AG08396 (cell line): ENCODE data around the gene TUT1.

Experiments
- DNase-seq: peaks from one replicate; pipeline ENCODE4 v3.0.0; 2012; ENCODE audit warnings: low spot score, mixed read lengths

The TUT1 gene

GRCh38 chr11:62540804-62541701 is 50.3 kb downstream of the TUT1 start:
- DNase-seq, result no peak

DNA sequence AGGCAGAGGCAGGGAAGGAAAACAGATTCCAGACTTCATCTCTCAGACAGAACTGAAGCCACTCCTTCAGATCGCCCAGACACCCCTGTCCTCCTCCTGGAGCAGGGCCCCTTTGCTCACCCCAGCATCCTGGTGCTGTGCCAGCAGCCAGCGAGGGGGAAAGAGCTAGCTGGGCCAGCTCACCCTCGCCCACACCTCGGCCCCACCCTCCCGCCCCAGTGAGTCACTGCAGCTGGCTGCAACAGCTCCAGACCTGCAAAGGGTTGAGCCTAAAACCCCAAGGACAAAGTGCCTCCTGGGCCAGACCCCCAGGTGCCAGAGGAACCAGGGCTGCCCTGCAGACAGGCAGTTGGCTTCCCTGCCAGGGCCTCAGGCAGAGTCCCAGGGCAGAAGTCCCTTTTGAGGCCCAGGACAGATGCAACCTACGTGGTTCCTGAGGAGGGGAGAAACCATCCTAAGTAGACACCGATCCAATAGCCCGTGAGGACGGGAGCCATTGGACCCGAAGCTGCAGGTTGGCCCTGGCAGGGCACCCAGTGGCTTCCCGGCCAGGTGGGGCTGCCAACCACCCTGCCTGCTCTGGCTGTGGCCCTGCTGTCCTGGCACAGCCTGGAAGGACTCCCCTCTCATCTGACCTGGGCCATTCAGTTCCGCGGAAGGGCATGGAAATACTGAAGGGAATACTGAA is 51.9 kb downstream of the TUT1 start:
- DNase-seq, result peak; percentile 87

DNA sequence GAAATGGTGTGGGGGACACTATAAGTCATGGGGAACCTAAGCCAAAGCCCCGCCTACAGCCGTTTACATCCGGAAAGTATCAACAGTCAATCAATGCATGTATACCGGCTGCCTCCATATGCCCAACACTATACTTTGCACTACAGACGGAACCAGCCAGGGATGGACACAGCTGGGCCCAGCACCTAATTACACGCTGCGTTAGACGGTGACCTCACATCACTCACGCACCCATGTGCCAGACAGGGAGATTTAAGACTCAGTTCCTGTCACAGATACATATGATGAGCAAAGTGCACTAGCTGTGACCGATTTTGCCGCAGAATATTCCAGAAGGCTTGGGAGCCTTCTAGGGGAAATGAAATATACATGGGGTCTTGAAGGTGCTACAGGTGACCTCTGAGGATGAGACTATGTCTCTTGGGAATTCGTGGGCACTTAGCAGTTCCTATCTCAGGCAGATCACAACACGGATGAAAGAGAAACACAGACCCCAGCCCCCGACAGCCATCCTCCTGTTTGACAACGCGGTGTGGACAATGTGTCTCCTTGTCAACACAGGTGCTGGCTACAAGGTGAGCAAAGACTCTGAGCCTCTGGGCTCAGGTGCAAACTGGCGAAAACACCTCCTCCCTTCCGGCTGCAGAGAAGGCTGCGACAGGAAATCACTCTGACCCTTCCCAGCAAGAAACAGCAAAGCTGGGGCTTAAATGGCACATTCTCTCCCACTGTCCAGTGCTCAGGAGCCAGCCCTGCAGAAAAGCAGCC is 52.7 kb downstream of the TUT1 start:
- DNase-seq, result no peak

- DNase-seq, result no peak
Observed at GRCh38 chr11:62536301-62536957, 54.9 kb downstream of the TUT1 start.

DNA sequence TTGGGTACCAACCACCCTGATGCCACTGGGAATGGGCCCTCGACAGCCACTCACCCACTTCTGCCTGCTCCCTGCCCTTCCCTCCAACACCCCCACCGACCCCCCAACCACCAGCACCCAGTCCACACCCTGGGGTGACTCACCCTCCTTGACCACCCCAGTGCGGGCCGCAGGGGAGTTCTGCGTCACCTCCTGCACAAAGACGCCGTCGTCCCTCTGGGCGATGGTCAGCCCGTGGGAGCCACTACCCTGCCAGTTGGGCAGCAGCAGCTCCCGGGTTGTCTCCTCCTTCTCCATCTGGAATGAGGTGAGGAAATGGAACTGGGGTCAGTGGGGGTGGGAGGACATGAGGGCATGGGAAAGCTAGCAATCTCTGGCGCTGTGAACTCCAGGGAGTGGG is 55.5 kb downstream of the TUT1 start:
- DNase-seq, result no peak

- DNase-seq, result no peak
Observed at GRCh38 chr11:62534779-62535545, 56.4 kb downstream of the TUT1 start.

GRCh38 chr11:62532096-62532495 is 59.2 kb downstream of the TUT1 start:
- no peak for DNase-seq
